Keratinocyte (primary cell): ENCODE results near the gene KATNB1. TPM values are rescaled to one million over a fixed set of nuclear protein-coding genes. Genes with fewer than 3 reads are reported as not detected.

ENCODE experiments used
- DNase-seq: peaks from one replicate; pipeline ENCODE4 v3.0.0-alpha.2; 2011; ENCODE audit warnings: low read depth, missing footprints, low spot score
- FAIRE-seq: peaks from 2 replicates; lab custom pipeline; 2011; peaks lifted over from hg19 to GRCh38; lab: Jason Lieb, UNC
- H2AFZ ChIP-seq: 2 replicates; pipeline ENCODE4 v1.6.0; 2012; ENCODE audit warnings: low read length, control low read depth, inconsistent platforms; ENCODE audit not compliant: control insufficient read depth
- H3K27ac ChIP-seq: 2 replicates; pipeline ENCODE4 v1.5.1; 2011; ENCODE audit warnings: low read length; ENCODE audit not compliant: control insufficient read depth, insufficient read depth
- H3K27me3 ChIP-seq: 3 replicates; pipeline ENCODE4 v1.6.0; 2011; ENCODE audit warnings: low read length; ENCODE audit not compliant: control insufficient read depth, insufficient read depth; ENCODE audit errors: extremely low read depth
- H3K36me3 ChIP-seq, 2 experiments: 2 replicates in 1 of 2; 3 replicates in 1 of 2; pipeline ENCODE4 v1.5.1; 2011; ENCODE audit warnings: low read length in 2 of 2, mild to moderate bottlenecking in 1 of 2; ENCODE audit not compliant: control insufficient read depth in 2 of 2, insufficient read depth in 2 of 2; ENCODE audit errors: extremely low read depth in 1 of 2
- H3K4me1 ChIP-seq: 3 replicates; pipeline ENCODE4 v1.5.1; 2011; ENCODE audit warnings: low read length; ENCODE audit not compliant: control insufficient read depth, insufficient read depth; ENCODE audit errors: extremely low read depth
- H3K4me2 ChIP-seq: 3 replicates; pipeline ENCODE4 v1.6.0; 2011; ENCODE audit warnings: low read depth, low read length; ENCODE audit not compliant: control insufficient read depth, insufficient read depth; ENCODE audit errors: extremely low read depth
- H3K4me3 ChIP-seq, 3 experiments: fragments of 200-600 bp in 1 of 3; sonication (generic) in 1 of 3; 2 replicates in 2 of 3; 3 replicates in 1 of 3; pipeline ENCODE4 v1.5.1; 2011 to 2016; ENCODE audit warnings: low read length in 3 of 3, mild to moderate bottlenecking in 3 of 3, control low read depth in 2 of 3, inconsistent platforms in 1 of 3, low read depth in 1 of 3, mixed read lengths in 1 of 3, mixed run types in 1 of 3, moderate library complexity in 1 of 3; ENCODE audit not compliant: control insufficient read depth in 2 of 3, insufficient read depth in 2 of 3; ENCODE audit errors: extremely low read depth in 1 of 3
- H3K79me2 ChIP-seq: 2 replicates; pipeline ENCODE4 v1.6.0; 2012; ENCODE audit warnings: low read length; ENCODE audit not compliant: control insufficient read depth, insufficient read depth
- H3K9ac ChIP-seq: 3 replicates; pipeline ENCODE4 v1.6.0; 2011; ENCODE audit warnings: low read length; ENCODE audit not compliant: control insufficient read depth, insufficient read depth; ENCODE audit errors: extremely low read depth
- H3K9me1 ChIP-seq: 3 replicates; pipeline ENCODE4 v1.6.0; 2011; ENCODE audit warnings: low read length; ENCODE audit not compliant: control insufficient read depth, insufficient read depth; ENCODE audit errors: extremely low read depth
- H3K9me3 ChIP-seq: 2 replicates; pipeline ENCODE4 v1.5.1; 2012; ENCODE audit warnings: low read depth, low read length; ENCODE audit not compliant: control insufficient read depth
- H4K20me1 ChIP-seq: 3 replicates; pipeline ENCODE4 v1.6.0; 2011; ENCODE audit warnings: low read length; ENCODE audit not compliant: control insufficient read depth, insufficient read depth; ENCODE audit errors: extremely low read depth
- CTCF ChIP-seq, 3 experiments: IDR thresholded peaks in 1 of 3; conservative IDR thresholded peaks in 1 of 3; optimal IDR thresholded peaks in 1 of 3; 2 replicates in 2 of 3; 3 replicates in 1 of 3; pipeline versions ENCODE3 to v1.5.1; 2011; ENCODE audit warnings: low read length in 3 of 3, mild to moderate bottlenecking in 3 of 3, moderate library complexity in 2 of 3, control low read depth in 1 of 3, inconsistent platforms in 1 of 3; ENCODE audit not compliant: insufficient read depth in 2 of 3; ENCODE audit errors: extremely low read depth in 1 of 3
- EZH2 ChIP-seq: IDR thresholded peaks from one replicate; pipeline ENCODE4 v1.6.1; 2012; ENCODE audit warnings: inconsistent platforms, mild to moderate bottlenecking, low read length, moderate library complexity
- dilution Hi-C: fragments of 300-500 bp; cut with MboI; formaldehyde crosslinking; loops from one replicate; pipeline ENCODE4 v1.7.0; 2020; ENCODE audit warnings: low sequenced_read_pairs; ENCODE audit not compliant: extremely low pct_ligation_motif_present
- polyA plus RNA-seq, 5 experiments: library from polyadenylated mRNA; depleted of rRNA in 3 of 5; stranded (reverse) in 3 of 5; stranded (forward) in 1 of 5; unstranded in 1 of 5; fragments of >200 nt; gene quantifications; 1 replicate in 1 of 5; 2 replicates in 3 of 5; 3 replicates in 1 of 5; pipeline versions ENCODE4 v1.2.1 to v1.2.3, GENCODE V29; 2011 to 2012; ENCODE audit warnings: missing spikeins in 2 of 5, low read depth in 1 of 5, low replicate concordance in 1 of 5

Gene KATNB1
- polyA plus RNA-seq, 1 donor (not counting 4 experiments of a cell fraction or from before 2014, with no cell fraction given) = 18.9 TPM

DNA sequence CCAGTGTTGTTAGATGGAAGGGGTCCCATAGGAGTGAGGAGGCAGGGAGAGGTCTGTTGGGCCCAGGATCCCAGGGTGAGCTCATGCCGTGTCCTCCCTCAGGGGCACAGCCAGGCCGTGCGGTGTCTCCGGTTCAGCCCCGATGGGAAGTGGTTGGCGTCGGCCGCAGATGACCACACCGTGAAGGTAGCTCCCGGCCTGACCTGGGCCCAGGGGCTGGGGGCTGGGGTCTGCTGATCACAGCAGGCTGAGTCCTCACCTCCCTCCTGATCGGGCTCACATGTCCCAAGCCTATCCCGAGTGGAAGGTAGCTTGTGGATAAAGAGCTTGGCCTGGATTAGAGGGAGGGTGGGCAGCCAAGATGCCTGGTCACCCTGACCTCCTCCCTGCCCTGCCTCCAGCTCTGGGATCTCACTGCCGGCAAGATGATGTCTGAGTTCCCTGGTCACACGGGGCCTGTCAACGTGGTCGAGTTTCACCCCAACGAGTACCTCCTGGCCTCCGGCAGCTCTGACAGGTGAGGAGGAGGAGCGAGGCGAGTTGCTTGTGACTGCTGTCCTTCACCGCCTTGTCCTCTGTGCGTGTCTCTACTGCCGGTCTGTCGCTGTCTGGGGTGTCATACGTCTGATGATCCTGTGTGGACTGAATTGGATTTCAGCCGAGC lies 16.1 kb downstream of the KATNB1 start:
- DNase-seq = no peak
- H3K36me3 ChIP-seq = peaks cover under 1 to 21% of the 10 kb centered on the region in 2 experiments

DNA sequence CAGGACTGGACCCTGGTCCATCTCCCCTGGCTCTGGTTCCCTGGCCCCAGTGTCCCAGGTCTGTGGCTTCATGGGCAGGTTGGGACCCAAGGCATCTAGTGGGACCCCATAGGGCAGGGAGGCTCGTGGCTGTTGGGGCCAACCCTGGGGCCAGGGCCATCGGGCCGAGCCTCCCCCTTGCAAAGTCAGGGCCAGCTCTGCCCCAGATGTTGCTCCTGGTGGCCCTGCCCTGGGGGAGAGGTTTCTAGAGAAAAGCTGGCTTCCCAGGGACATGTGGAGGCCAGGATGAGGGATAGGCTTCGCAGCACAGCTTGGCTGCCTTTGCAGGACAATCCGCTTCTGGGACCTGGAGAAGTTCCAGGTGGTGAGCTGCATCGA lies 16.6 kb downstream of the KATNB1 start:
- Histone ChIP-seq H3K79me2 (no peaks in the 10 kb centered on the region), H3K4me2 (no peak overlapping the region), H3K9me1 (no peaks in the 10 kb centered on the region), H3K4me3 (no peak overlapping the region), H3K9ac (no peak overlapping the region), H2AFZ (no peak overlapping the region), H3K27ac (no peak overlapping the region), H3K9me3 (no peaks in the 10 kb centered on the region), H3K36me3 (peaks cover 5 to 21% of the 10 kb centered on the region in 2 experiments), H4K20me1 (peaks cover 3% of the 10 kb centered on the region), H3K27me3 (no peaks in the 10 kb centered on the region), H3K4me1 (no peaks in the 10 kb centered on the region)
- FAIRE-seq (no peak), DNase-seq (no peak)
- TF ChIP-seq CTCF (optimal IDR thresholded peaks at IDR 0.05 in 1 of 3, IDR thresholded peaks at IDR 0.05 in 1 of 3, conservative IDR thresholded peaks at IDR 0.05 in 1 of 3; ENCODE audit: extremely low read depth in 1 of 3, insufficient read depth in 2 of 3, low read length in 3 of 3) (no peak), EZH2 (no peak)
- dilution Hi-C loops = no loop called here

More for the DNA sequence above, 16.1 kb downstream of the KATNB1 start:
- Histone ChIP-seq H3K9me1 (no peaks in the 10 kb centered on the region), H3K79me2 (no peaks in the 10 kb centered on the region), H3K4me1 (no peaks in the 10 kb centered on the region), H4K20me1 (peaks cover 3% of the 10 kb centered on the region), H3K4me2 (no peak overlapping the region), H2AFZ (no peak overlapping the region), H3K9me3 (no peaks in the 10 kb centered on the region), H3K4me3 (no peak overlapping the region), H3K27me3 (no peaks in the 10 kb centered on the region), H3K27ac (no peak overlapping the region), H3K9ac (no peak overlapping the region)
- no peak for TF ChIP-seq CTCF (optimal IDR thresholded peaks at IDR 0.05 in 1 of 3, IDR thresholded peaks at IDR 0.05 in 1 of 3, conservative IDR thresholded peaks at IDR 0.05 in 1 of 3; ENCODE audit: extremely low read depth in 1 of 3, insufficient read depth in 2 of 3, low read length in 3 of 3)
- FAIRE-seq = no peak
- dilution Hi-C loops = no loop called here
